BE2C (cell line): ENCODE data around the gene SPZ1.

ENCODE experiments used
- DNase-seq: peaks from one replicate; pipeline ENCODE4 v3.0.0-alpha.2; 2020
- H3K27me3 ChIP-seq: fragments of 250-450 bp; sonication (Bioruptor Pico); 2 replicates; pipeline ENCODE4 v1.5.1; 2020; ENCODE audit warnings: mild to moderate bottlenecking
- H3K36me3 ChIP-seq: fragments of 250-450 bp; sonication (Bioruptor Pico); 2 replicates; pipeline ENCODE4 v1.5.1; 2020; ENCODE audit warnings: mild to moderate bottlenecking
- H3K4me1 ChIP-seq: fragments of 250-450 bp; sonication (Bioruptor Pico); 2 replicates; pipeline ENCODE4 v1.5.1; 2020
- H3K4me3 ChIP-seq: 2 replicates; pipeline ENCODE4 v1.5.1; 2011; ENCODE audit warnings: low read depth, low read length
- H3K9me3 ChIP-seq: fragments of 250-450 bp; sonication (Bioruptor Pico); 2 replicates; pipeline ENCODE4 v1.5.1; 2020
- CTCF ChIP-seq: IDR thresholded peaks from 2 replicates; pipeline ENCODE4 v1.5.1; 2012; ENCODE audit warnings: mild to moderate bottlenecking, low read depth, low read length

Gene SPZ1

GRCh38 chr5:80283360-80283759, 36.4 kb upstream of the SPZ1 start:
- DNase-seq, result no peak
- no peaks in the 10 kb centered on the region for H3K9me3 ChIP-seq

GRCh38 chr5:80284720-80285119, 35.1 kb upstream of the SPZ1 start:
- DNase-seq, result no peak
- no peak for TF ChIP-seq CTCF
- Histone ChIP-seq H3K9me3 (no peaks in the 10 kb centered on the region), H3K4me3 (no peak overlapping the region), H3K36me3 (no peaks in the 10 kb centered on the region), H3K4me1 (peaks cover 8% of the 10 kb centered on the region; the same call in 1 of the 2 replicates), H3K27me3 (no peaks in the 10 kb centered on the region)

More at GRCh38 chr5:80283360-80283759, 36.4 kb upstream of the SPZ1 start:
- Histone ChIP-seq H3K4me3 (no peak overlapping the region), H3K4me1 (peaks cover 8% of the 10 kb centered on the region; the same call in 1 of the 2 replicates), H3K36me3 (no peaks in the 10 kb centered on the region), H3K27me3 (no peaks in the 10 kb centered on the region)
- TF ChIP-seq CTCF, result no peak

DNA sequence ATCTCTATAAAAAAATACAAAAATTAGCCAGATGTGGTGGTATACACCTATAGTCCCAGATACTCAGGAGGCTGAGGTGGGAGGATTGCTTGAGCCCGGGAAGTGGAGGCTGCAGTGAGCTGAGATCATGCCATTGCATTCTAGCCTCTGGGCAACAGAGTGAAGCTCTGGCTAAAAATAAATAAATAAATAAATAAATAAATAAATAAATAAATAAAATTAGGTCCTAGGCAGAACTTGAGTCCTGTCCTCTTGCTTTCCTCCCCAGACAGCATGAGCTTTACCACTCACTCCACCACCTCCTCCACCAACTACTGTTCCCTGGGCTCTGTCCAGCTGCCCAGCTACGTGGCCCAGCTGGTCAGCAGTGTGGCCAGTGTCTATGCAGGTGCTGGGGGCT, 31.6 kb upstream of the SPZ1 start:
- no peaks in the 10 kb centered on the region for H3K27me3 ChIP-seq
- H3K4me1 ChIP-seq, result no peaks in the 10 kb centered on the region
- no peak for TF ChIP-seq CTCF
- no peaks in the 10 kb centered on the region for H3K9me3 ChIP-seq
- no peaks in the 10 kb centered on the region for H3K36me3 ChIP-seq
- H3K4me3 ChIP-seq, result no peak overlapping the region
- no peak for DNase-seq

DNA sequence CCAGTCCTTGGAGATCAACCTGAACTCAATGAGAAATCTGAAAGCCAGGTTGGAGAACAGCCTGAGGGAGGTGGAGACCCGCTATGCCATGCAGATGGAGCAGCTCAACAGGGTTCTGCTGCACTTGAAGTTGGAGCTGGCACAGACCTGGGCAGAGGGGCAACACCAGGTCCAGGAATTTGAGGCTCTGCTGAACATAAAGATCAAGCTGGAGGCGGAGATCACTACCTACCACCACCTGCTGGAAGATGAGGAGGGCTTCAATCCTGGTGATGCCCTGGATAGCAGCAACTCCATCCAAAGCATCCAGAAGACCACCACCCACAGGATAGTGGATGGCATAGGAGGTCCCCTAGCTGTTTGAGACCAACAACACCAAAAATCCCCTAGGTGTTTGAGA, 30.5 kb upstream of the SPZ1 start:
- Histone ChIP-seq H3K4me1 (no peaks in the 10 kb centered on the region), H3K9me3 (no peaks in the 10 kb centered on the region), H3K4me3 (no peak overlapping the region), H3K36me3 (no peaks in the 10 kb centered on the region), H3K27me3 (no peaks in the 10 kb centered on the region)
- no peak for TF ChIP-seq CTCF
- DNase-seq, result no peak

DNA sequence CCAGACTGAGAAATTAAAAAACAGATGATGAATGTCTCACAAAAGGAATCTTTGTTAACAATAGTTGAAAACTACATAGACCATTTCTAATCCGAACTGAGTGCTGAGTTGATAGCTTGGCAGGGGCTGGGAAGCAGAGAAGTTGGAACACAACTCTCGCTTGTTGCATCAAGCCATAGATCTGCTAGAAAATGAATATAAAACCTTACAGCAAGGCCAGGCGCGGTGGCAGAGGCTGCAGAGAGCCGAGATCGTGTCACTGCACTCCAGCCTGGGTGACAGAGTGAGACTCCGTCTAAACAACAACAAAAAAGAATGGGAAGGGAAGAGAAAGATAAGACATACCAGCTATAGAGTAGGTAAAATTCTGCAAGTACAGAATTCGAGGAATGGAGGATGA, 28.0 kb upstream of the SPZ1 start:
- H3K36me3 ChIP-seq, result no peaks in the 10 kb centered on the region
- H3K4me3 ChIP-seq, result no peak overlapping the region
- H3K4me1 ChIP-seq, result no peaks in the 10 kb centered on the region
- no peaks in the 10 kb centered on the region for H3K9me3 ChIP-seq
- TF ChIP-seq CTCF, result no peak
- H3K27me3 ChIP-seq, result no peaks in the 10 kb centered on the region
- no peak for DNase-seq

GRCh38 chr5:80296121-80296520, 23.7 kb upstream of the SPZ1 start:
- Histone ChIP-seq H3K36me3 (no peaks in the 10 kb centered on the region), H3K9me3 (no peaks in the 10 kb centered on the region), H3K4me1 (no peaks in the 10 kb centered on the region), H3K27me3 (no peaks in the 10 kb centered on the region), H3K4me3 (no peak overlapping the region)
- DNase-seq, result no peak
- TF ChIP-seq CTCF, result no peak
